GM12873 (cell line): Measurements from ENCODE around the gene PTOV1.
A peak's percentile ranks its signal among the peaks of the same experiment; 100 is the strongest.

Experiments used
- TF ChIP-seq, protein P1 (sequence below): IDR thresholded peaks from 2 replicates; pipeline ENCODE4 v1.5.1; 2012; ENCODE audit warnings: low read depth, mild to moderate bottlenecking, moderate library complexity, low read length, control low read depth; ENCODE audit not compliant: insufficient read depth; ENCODE audit errors: missing control alignments

The PTOV1 gene

DNA sequence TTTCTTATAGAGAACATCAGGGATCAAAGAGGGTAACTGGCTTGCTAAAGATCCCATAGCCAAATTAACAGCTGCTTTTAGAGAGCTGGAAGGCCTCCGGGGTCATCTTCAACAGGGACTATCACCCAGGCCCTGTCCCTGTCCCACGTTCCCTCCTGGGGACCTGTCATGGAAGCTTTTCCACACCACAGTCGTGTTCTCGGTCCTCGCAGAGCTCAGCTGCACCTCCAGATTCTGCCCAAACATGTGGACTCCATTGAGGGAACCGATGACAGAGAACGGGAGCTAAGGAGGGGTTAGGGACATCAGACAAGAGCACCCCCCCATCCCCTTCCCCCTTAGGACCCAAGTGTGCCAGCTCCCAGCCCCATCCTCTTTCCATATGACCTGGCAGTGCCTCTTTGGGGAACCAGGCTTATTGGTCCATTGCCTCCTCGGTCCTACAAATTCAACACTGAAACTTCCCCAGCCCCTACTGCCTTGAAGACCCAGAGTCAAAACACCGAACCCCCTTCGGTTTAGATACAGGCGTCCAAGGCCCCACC, 38.4 kb upstream of the PTOV1 start:
- TF ChIP-seq, protein P1, sequence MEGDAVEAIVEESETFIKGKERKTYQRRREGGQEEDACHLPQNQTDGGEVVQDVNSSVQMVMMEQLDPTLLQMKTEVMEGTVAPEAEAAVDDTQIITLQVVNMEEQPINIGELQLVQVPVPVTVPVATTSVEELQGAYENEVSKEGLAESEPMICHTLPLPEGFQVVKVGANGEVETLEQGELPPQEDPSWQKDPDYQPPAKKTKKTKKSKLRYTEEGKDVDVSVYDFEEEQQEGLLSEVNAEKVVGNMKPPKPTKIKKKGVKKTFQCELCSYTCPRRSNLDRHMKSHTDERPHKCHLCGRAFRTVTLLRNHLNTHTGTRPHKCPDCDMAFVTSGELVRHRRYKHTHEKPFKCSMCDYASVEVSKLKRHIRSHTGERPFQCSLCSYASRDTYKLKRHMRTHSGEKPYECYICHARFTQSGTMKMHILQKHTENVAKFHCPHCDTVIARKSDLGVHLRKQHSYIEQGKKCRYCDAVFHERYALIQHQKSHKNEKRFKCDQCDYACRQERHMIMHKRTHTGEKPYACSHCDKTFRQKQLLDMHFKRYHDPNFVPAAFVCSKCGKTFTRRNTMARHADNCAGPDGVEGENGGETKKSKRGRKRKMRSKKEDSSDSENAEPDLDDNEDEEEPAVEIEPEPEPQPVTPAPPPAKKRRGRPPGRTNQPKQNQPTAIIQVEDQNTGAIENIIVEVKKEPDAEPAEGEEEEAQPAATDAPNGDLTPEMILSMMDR, result no peak

DNA sequence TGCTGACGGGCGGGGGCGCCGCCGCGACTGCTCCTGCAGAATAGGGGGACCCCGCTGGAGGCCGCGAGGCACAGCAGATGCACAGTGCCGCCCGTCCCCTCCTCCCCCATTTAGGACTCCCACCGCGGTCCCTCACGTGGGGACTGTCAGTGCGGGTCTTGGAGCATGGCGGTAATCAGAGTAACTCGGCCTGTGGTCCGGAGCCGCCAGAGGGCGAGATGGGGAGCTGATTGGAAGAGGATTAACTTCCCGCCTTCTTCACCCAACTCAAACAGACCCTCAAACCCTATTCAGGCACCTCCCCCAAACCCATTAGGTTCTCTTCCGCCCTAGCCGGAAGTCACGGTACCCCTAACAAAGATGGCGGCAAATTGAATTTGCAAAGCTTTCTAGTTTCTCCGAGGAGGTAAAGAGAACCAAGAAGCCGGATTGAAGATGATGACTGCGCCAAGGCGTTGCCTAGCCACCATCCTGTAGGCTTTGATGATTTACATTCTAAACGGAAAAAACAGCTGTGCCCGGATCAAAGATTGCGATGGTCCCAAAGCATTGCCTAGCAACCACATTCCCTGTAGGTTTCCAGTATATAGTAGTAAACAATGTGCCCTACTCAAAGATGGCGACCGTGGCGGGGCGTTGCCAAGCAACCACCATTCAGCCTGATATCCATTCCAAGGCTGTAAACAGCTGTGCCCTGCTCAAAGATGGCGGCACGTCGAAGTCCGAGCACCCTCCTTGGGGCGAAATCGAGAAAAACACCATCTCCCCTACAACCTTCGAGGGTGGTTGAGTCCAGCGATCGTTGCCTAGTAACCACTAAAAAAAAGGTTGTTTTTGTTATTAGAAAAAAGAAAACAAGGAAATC, 37.7 kb upstream of the PTOV1 start, which contains the start of gene FUZ:
TSS of gene FUZ (minus strand) at position 296 of the 865 bp plus-strand sequence. CDS start at position 110, 186 bp downstream.
- TF ChIP-seq, protein P1, result peak; percentile 18

DNA sequence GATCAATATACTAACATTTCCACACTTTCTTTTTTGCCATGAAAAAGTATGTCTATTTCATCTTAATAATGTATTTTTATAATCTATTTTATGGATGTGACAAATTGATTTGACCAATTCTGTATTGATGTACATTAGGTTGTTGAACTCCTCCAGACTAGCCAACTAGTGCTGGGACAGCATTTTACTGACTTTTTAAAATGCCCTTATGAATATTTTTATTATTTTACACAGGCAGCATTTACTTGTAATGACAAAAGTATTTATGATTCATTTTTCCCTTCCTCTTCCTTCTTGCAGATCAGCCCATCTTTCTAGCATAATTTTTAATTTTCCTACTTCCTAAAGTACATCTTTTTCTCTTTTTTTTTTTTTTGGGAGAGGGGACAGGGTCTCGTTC, 36.9 kb upstream of the PTOV1 start:
- TF ChIP-seq, protein P1, result no peak

DNA sequence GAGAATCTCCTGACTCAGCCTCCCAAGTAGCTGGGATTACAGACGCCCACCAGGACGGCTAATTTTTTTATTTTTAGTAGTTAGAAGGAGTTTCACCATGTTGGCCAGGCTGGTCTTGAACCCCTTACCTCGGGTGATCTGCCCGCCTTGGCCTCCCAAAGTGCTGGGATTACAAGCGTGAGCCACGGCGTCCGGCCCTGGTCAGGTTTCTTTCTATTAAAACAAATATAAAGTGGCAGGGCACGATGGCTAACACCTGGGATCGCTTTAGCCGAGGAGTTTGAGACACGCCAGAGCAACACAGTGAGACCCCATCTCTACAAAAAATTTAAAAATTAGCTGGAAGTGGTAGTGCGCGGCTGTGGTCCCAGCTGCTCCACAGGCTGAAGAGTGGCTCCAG, 34.4 kb upstream of the PTOV1 start:
- TF ChIP-seq, protein P1, result no peak

DNA sequence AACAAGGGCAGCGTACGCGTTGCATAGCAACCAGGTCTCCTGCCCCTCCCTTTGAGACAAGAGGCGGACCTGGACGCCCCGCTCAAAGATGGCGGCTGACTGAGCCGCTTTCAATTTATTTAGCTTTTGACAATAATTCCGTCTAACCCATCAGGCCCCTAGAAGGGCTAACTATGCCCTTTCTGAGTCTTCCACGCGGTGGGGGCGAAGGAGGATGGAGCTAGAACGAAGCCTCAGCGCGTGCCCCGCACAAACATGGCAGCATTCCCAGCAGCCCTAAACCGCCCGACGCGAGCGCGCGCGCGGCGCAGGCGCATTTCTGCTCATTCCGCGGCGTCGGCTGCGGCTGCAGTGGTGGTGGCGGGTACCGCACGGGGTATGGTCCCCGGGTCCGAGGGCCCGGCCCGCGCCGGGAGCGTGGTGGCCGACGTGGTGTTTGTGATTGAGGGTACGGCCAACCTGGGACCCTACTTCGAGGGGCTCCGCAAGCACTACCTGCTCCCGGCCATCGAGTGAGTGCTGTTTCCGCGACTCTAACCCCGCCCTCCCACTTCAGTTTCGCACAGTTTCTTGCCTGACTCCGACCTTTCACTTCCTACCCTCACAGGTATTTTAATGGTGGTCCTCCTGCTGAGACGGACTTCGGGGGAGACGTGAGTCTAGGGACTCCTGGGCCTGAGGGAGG, 32.9 kb upstream of the PTOV1 start, which contains the start of gene MED25:
TSS of gene MED25 (plus strand) at position 326 of the 685 bp plus-strand sequence. CDS start at position 379, 53 bp downstream.
- TF ChIP-seq, protein P1, result peak; percentile 21

DNA sequence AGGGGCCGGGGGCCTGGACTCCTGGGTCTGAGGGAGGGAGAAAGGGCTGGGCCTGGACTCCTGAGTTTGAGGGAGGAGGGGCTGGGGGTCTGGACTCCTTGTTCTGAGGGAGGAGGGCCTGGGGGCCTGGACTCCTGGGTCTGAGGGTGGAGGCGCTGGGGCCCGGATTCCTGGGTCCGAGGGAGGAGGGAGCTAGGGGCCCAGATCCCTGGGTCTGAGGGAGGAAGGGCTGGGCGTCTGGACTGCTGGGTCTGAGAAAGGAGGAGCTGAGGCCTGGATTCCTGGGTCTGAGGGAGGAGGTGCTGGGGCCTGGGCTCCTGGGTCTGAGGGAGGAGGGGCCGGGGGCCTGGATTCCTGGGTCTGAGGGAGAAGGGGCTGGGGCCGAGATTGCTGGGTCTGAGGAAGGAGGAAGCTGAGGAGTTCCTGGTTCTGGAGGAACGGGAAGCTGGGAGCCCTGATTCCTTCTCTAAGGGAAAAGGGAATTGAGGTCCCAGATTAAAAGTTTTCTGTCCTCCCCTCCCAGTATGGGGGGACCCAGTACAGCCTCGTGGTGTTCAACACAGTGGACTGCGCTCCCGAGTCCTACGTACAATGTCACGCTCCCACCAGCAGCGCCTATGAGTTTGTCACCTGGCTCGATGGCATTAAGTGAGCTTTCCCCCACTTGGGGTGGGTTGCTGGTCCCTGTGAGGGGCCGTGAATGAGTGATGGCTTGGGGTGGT, 32.1 kb upstream of the PTOV1 start:
- TF ChIP-seq, protein P1, result no peak
